DND-41 (cell line): ENCODE data around the gene NFXL1.

Experiments used
- EZH2 ChIP-seq: IDR thresholded peaks from 3 replicates; pipeline ENCODE4 v1.6.1; 2012; ENCODE audit warnings: borderline replicate concordance, low read depth, mild to moderate bottlenecking, moderate library complexity, low read length, inconsistent platforms; ENCODE audit not compliant: severe bottlenecking
- TF ChIP-seq, protein P1 (sequence below): IDR thresholded peaks from 2 replicates; pipeline ENCODE4 v1.5.1; 2012; ENCODE audit warnings: borderline replicate concordance, low read length, moderate library complexity, mild to moderate bottlenecking; ENCODE audit not compliant: poor library complexity, severe bottlenecking; ENCODE audit errors: extremely low read depth

DNA sequence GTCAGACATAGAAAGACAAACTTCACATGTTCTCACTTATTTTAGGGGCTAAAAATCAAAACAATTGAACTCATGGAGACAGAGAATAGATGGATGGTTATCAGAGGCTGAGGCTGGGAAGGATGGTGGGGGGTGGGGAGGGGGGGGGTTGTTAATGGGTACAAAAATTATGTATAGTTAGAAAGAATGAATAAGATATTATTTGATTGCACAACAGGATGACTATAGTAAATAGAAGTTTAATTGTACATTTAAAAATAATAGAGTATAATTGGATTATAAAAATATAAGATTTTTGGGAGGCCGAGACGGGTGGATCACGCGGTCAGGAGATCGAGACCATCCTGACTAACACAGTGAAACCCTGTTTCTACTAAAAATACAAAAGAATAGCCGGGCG lies 109.8 kb downstream of the NFXL1 start:
- TF ChIP-seq, protein P1, sequence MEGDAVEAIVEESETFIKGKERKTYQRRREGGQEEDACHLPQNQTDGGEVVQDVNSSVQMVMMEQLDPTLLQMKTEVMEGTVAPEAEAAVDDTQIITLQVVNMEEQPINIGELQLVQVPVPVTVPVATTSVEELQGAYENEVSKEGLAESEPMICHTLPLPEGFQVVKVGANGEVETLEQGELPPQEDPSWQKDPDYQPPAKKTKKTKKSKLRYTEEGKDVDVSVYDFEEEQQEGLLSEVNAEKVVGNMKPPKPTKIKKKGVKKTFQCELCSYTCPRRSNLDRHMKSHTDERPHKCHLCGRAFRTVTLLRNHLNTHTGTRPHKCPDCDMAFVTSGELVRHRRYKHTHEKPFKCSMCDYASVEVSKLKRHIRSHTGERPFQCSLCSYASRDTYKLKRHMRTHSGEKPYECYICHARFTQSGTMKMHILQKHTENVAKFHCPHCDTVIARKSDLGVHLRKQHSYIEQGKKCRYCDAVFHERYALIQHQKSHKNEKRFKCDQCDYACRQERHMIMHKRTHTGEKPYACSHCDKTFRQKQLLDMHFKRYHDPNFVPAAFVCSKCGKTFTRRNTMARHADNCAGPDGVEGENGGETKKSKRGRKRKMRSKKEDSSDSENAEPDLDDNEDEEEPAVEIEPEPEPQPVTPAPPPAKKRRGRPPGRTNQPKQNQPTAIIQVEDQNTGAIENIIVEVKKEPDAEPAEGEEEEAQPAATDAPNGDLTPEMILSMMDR = no peak
- TF ChIP-seq EZH2 = no peak
